AG08396 (cell line): ENCODE results near the gene LIPA.
A peak's percentile ranks its signal among the peaks of the same experiment; 100 is the strongest.
"Not testable (repeated sequence)": the region's sequence is repeated elsewhere in the genome, so short reads cannot be mapped to it uniquely, and the experiment has no call there.

Source experiments
- DNase-seq: peaks from one replicate; pipeline ENCODE4 v3.0.0; 2012; ENCODE audit warnings: low spot score, mixed read lengths

LIPA gene

DNA sequence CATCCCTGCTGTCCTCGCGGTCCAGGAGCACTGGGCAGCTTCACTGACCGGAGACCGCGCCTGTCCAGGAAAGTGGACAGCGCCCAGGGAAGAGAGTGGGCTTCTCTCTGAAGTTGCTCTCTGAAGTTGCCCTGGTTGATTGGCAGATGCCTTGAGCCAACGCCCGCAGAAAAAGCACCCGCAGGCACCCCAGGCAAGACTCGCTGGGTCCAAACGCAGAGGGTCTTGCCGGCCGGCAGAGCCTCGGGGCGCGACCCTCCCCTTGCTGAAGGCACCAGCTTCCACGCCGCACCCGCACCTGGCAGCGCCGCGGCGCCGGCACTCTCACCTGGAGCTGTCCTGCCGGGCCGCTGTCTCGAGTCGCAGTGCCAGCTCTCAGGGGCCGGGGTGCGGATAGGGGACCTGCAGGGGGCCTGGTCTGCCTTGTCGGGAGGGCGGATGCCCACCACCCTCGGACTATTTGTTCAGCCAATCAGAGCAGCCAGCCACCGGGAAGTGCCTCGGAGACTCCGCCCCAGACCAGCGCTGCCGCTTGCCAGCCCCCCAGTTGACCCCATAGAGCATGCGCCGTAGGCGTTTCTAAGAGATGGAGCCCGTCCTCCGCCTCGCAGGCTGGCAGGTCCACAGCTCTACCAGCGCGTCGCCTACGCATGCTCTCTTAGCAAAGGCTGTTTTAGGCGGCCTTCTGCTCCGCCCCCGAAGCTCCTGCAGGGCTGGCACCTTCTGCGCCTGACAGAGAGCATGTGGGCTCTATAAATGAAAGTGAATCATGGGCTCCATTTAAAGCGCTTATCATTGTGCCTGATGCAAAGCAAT lies at the start of gene LIPA:
LIPA (minus strand) TSS at position 367 of the 816 bp plus-strand sequence. CDS start 4,127 bp downstream, outside the sequence.
- DNase-seq, result peak; percentile 99

DNA sequence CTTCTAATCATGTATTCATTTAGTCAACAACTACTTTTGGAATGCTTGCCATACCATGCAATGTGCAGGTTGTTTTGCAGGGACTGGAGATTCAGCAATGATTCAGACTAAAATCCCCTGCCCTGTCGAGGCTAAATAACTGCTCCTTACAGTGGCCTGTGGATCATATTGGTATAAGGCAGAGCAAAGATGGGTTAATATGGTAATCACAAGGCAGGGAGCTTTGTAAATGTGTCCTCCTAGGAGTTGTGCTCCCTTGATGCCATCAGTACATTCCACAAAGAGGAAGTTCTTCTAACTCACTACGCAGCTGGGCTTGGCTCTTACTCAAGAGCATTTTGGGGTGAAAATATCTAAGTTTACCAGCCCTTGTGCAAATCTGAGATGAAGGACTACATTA lies 49.7 kb upstream of the LIPA start:
- DNase-seq, result no peak

GRCh38 chr10:89299031-89299430 lies 47.5 kb upstream of the LIPA start:
- DNase-seq, result no peak

DNA sequence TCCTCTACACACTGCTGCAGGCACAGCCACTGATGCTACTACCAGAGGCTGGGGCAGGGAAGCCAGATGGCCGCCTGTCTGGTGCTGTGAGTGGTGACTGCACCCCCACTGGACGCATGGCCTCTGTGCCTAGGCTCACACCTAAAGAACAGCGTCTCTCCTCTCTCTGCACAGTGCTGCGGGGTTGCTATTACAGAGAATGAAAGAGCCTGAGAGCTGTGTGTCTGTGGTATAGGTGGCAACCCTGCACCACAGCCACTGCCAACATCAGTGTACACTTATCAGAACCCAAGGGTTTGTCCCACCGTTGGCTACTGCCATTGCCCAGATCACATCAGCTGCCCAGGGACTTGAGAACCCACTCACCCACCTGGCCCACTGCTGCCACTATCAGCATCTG lies 46.2 kb upstream of the LIPA start:
- DNase-seq, result no peak

DNA sequence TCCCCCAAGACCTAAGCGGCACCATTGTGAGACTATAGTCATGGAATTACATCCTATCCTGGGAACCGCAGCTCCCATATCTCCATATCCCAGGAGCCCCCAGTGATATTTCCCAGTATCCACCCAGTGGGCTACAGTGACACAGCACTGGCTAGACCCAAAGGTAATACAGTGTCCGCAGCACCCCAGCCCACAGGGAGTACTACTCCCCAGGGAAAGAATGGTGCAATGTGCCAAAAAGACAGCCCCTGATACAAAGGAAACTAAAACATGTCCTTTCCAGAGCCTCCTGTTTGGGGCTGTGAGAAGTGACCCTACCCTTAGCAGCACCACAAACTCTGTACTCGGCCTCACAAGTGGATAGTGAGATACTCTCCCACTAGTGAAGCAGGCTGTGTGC lies 45.8 kb upstream of the LIPA start:
- no peak for DNase-seq

DNA sequence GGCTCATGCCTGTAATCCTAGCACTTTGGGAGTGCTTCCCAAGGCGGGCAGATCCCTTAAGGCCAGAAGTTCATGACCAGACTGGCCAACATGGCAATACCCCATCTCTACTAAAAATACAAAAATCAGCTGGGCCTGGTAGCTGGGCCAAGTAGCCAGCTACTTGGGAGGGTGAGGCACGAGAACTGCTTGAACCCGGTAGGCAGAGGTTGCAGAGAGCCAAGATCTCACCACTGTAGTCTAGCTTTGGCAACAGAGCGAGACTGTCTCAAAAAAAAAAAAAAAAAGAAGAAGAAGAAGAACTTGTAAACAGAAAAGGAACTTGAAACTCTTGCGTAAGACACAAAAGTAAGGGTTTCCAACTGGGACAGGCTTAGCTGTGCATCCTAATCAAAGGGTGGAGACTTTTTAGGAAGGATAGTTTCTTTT lies 44.7 kb upstream of the LIPA start:
- DNase-seq, result peak; percentile 21

GRCh38 chr10:89295597-89295996 lies 44.0 kb upstream of the LIPA start:
- peak; percentile 55 for DNase-seq

DNA sequence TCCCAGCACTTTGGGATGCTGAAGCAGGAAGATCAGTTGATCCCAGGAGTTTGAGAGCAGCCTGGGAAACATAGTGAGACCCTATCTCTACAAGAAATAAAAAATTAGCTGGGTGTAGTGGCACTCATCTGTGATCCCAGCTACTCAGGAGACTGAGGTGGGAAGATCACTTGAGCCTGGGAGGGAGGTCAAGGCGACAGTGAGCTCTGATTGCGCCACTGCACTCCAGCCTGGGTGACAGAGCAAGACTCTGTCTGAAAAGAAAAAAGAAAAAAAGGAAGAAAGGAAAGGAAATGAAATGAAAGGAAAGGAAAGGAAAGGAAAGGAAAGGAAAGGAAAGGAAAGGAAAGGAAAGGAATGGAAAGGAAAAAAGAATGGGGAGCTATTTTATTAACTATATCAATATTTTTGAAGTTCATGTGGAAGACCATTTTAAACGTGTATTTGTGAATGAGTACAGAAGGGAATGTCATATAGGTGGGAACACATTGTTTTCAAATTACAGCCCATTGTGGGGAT lies 43.2 kb upstream of the LIPA start:
- DNase-seq, result no peak

DNA sequence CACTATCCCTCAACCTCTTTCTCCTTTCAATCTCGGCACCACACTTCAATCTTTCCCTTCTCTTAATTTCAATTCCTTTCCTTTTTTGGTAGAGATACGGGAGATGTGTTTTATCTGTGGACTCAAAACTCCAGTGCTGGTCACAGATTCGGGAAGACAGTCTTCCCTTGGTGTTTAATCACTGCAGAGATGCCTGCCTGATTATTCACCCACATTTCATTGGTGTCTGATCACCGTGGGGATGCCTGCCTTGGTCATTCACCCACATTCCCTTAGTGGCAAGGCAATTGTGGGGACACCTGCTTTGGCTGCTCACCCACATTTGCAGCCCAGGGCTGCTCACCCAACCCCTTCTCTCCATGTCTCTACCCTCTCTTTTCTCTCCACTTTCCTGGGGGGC lies 33.7 kb upstream of the LIPA start:
- not testable (repeated sequence) for DNase-seq

DNA sequence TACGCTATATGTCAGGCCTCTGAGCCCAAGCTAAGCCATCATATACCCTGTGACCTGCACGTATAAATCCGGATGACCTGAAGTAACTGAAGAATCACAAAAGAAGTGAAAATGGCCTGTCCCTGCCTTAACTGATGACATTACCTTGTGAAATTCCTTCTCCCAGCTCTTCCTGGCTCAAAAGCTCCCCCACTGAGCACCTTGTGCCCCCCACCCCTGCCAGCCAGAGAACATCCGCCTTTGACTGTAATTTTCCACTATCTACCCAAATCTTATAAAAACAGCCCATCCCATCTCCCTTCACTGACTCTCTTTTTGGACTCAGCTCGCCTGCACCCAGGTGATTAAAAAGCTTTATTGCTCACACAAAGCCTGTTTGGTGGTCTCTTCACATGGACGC lies 33.1 kb upstream of the LIPA start:
- not testable (repeated sequence) for DNase-seq

DNA sequence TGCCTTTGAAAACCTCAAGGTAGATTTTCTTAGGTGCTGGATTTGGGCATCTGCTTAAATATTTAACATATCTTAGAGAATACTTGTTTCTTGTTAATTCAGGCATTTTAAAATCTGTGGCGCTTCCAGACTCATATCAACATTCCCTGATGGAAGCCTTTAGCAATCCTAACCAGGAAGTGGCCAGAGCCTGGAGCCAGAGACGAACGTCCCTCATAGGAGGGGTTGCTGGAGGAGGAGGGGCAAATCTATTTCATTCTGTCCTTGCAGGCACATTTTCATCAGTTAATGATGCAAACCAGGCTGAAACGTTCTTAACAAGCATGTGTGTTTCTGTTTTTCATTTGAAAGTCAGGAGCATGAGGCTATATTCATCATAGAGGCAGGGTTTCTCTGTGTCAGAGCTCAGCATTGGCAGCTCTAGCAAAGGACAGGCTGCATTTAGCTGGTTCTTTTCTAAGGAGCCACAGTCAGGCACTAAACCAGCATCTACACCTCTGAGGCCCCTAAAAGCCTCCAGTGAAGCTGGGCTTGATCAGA lies 32.4 kb upstream of the LIPA start:
- DNase-seq, result peak; percentile 52

- peak; percentile 12 for DNase-seq
Measured at GRCh38 chr10:89283025-89283935, 31.7 kb upstream of the LIPA start.

- no peak for DNase-seq
Measured at GRCh38 chr10:89281606-89282395, 30.2 kb upstream of the LIPA start.

GRCh38 chr10:89280508-89280907 lies 28.9 kb upstream of the LIPA start:
- DNase-seq, result no peak

- no peak for DNase-seq
Measured at GRCh38 chr10:89279421-89279869, 27.9 kb upstream of the LIPA start.

GRCh38 chr10:89278900-89279392 lies 27.4 kb upstream of the LIPA start:
- no peak for DNase-seq

GRCh38 chr10:89278034-89278535 lies 26.5 kb upstream of the LIPA start:
- peak; percentile 74 for DNase-seq

- DNase-seq, result no peak
Measured at GRCh38 chr10:89275383-89275782, 23.8 kb upstream of the LIPA start.

DNA sequence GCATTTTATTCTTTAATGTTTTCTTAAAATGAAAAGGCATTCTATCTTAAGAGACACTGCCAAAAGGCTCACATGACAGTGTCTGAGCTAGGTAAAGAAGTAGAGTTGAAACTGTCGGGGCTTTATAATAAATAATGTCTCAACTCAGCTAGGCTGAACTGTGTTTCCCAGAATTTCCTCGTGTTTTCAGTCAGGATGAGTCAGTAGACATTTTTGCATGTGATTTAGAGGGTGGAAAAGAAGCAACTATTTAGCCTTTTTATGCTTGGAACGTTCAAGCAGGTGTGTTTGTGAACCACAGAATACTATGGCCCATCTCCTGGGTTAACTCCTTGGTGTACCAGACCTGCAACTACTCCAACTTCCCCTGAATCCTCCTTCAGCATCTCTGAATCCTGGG lies 23.4 kb upstream of the LIPA start:
- peak; percentile 11 for DNase-seq

- DNase-seq, result no peak
Measured at GRCh38 chr10:89273680-89274079, 22.1 kb upstream of the LIPA start.

DNA sequence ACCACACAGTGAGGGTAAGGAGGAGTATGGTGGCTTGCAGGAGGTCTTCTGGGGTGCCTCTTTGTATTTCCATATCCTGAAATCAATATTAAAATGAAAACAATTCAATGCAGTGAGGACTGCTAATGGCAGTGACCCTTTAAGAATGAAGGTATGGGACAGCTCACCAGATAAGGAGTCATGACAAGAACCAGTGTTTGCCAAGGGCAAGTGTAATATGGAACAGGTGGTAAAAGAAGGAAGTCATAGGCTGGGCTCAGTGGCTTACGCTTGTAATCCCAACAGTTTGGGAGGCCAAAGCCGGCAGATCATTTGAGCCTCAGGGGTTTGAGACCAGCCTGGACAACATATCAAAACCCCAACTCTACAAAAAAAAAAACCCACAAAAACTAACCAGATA lies 20.0 kb upstream of the LIPA start:
- no peak for DNase-seq
